Type B pancreatic cell (in vitro differentiated cells): Measurements from ENCODE around the gene MEPCE. TPM values are rescaled to one million over a fixed set of nuclear protein-coding genes. Genes with fewer than 3 reads are reported as not detected.

Experiments used
- DNase-seq: peaks from one replicate; pipeline ENCODE4 v3.0.0; 2021; ENCODE audit warnings: mixed read lengths; ENCODE audit not compliant: unreplicated experiment; ENCODE audit errors: extremely low spot score
- H3K27ac Mint-ChIP-seq: 2 replicates; pipeline ENCODE4 v1.8.0; 2021; ENCODE audit warnings: mild to moderate bottlenecking, mixed read lengths
- H3K27me3 Mint-ChIP-seq: 2 replicates; pipeline ENCODE4 v1.8.0; 2021; ENCODE audit warnings: mixed read lengths
- H3K36me3 Mint-ChIP-seq: 2 replicates; pipeline ENCODE4 v1.8.0; 2021; ENCODE audit warnings: mixed read lengths
- H3K4me1 Mint-ChIP-seq: one replicate; pipeline ENCODE4 v1.8.0; 2021; ENCODE audit warnings: mixed read lengths; ENCODE audit not compliant: unreplicated experiment
- H3K4me3 Mint-ChIP-seq: 2 replicates; pipeline ENCODE4 v1.8.0; 2021; ENCODE audit warnings: mild to moderate bottlenecking, mixed read lengths
- H3K9me3 Mint-ChIP-seq: 2 replicates; pipeline ENCODE4 v1.8.0; 2021; ENCODE audit warnings: mixed read lengths
- total RNA-seq: library from RNA; stranded (reverse); gene quantifications from 2 replicates; pipeline ENCODE4 v1.2.1, GENCODE V29; 2021; ENCODE audit warnings: low replicate concordance
- TF ChIP-seq, protein P1 (sequence below): fragments of 200-600 bp; sonication (generic); conservative IDR thresholded peaks from 2 replicates; pipeline ENCODE4 v1.5.0; 2021; ENCODE audit warnings: antibody characterized with exemption, mild to moderate bottlenecking

Gene MEPCE
- total RNA-seq, 1 donor from 2014 or later: 36.6 TPM

DNA sequence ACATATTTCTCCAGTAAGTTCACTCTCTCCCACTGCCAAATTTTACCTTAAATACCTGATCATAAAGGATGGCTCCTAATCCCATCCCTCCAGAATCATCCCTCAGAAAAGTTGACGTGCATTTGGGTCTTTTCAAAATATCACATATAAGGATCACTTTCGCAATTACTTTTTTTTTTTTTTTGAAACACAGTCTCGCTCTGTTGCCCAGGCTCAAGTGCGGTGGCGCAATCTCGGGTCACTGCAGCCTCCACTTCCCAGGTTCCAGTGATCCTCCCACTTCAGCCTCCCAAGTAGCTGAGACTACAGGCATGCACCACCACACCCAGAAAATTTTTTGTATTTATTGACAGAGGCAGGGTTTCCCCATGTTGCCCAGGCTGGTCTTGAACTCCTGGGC lies 18.5 kb upstream of the MEPCE start:
- Mint-ChIP-seq H3K27ac (no peak overlapping the region), H3K4me3 (no peak overlapping the region), H3K36me3 (no peaks in the 10 kb centered on the region), H3K4me1 (no peaks in the 10 kb centered on the region), H3K9me3 (no peaks in the 10 kb centered on the region), H3K27me3 (peaks cover 6% of the 10 kb centered on the region)
- TF ChIP-seq, protein P1, sequence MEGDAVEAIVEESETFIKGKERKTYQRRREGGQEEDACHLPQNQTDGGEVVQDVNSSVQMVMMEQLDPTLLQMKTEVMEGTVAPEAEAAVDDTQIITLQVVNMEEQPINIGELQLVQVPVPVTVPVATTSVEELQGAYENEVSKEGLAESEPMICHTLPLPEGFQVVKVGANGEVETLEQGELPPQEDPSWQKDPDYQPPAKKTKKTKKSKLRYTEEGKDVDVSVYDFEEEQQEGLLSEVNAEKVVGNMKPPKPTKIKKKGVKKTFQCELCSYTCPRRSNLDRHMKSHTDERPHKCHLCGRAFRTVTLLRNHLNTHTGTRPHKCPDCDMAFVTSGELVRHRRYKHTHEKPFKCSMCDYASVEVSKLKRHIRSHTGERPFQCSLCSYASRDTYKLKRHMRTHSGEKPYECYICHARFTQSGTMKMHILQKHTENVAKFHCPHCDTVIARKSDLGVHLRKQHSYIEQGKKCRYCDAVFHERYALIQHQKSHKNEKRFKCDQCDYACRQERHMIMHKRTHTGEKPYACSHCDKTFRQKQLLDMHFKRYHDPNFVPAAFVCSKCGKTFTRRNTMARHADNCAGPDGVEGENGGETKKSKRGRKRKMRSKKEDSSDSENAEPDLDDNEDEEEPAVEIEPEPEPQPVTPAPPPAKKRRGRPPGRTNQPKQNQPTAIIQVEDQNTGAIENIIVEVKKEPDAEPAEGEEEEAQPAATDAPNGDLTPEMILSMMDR: no peak
- no peak for DNase-seq

DNA sequence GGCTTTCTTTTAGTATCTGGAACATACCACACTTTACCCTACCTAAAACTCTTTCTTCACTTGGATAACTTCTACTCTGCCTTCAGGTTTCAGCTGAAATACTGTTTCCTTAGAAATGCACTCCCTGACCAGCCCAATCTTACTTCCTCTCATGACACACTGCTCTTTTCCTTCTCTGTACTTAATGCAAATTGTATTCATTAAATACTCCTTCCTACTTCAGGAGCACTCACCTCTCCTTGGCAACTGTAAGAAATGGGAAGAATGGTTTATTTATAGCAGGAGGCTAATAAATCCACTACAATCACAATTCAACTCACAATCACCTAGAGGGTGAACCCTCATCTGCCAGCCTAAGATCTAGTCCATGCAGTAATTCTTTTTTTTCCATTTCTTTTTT lies 16.3 kb upstream of the MEPCE start:
- H3K27ac Mint-ChIP-seq: no peak overlapping the region
- no peak for DNase-seq
- no peaks in the 10 kb centered on the region for H3K4me1 Mint-ChIP-seq
- no peaks in the 10 kb centered on the region for H3K36me3 Mint-ChIP-seq
- TF ChIP-seq, protein P1: no peak
- no peak overlapping the region for H3K4me3 Mint-ChIP-seq
- H3K27me3 Mint-ChIP-seq: peaks cover 3% of the 10 kb centered on the region
- no peaks in the 10 kb centered on the region for H3K9me3 Mint-ChIP-seq

DNA sequence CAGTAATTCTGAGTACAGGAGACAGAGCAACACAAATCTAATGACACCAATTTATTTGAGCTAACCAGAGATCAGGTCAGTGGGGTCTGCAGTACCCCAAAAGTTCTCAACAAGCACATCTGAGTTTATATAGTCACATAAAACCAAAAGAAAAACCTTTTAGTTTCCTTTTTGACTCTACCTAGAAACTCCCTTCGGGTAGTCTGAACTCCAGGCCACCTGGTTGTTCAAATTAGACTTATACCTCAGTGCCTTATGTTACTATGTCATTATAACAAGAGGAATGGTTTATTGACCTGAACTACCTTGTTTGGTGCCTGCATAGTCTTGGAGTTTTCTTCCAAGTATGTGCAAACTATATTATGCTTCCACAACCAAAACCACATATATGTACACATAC lies 15.7 kb upstream of the MEPCE start:
- Mint-ChIP-seq H3K4me3 (no peak overlapping the region), H3K4me1 (no peaks in the 10 kb centered on the region), H3K36me3 (no peaks in the 10 kb centered on the region), H3K27me3 (peaks cover 3% of the 10 kb centered on the region), H3K27ac (no peak overlapping the region), H3K9me3 (no peaks in the 10 kb centered on the region)
- no peak for DNase-seq
- TF ChIP-seq, protein P1: no peak

DNA sequence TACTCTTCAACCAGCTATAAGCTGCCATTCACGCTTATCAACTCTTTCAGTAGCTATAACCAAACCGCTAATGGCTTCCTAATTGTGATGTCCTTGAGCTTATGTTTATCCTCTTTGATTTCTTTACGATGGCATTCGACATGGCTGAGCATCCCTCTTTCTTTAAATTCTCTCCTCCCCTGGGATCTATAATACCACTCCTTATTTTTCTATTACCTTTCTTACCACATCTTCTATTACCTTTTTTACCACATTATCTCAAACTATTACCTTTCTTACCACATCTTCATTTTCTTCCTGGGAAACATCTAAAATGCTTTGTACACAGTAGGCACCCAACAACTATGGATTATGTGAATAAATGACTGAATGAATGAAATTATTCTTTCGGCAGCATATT lies 14.2 kb upstream of the MEPCE start:
- no peak for DNase-seq
- Mint-ChIP-seq H3K9me3 (no peaks in the 10 kb centered on the region), H3K4me1 (peaks cover 4% of the 10 kb centered on the region), H3K27ac (no peak overlapping the region), H3K4me3 (no peak overlapping the region), H3K36me3 (no peaks in the 10 kb centered on the region), H3K27me3 (peaks cover 3% of the 10 kb centered on the region)
- TF ChIP-seq, protein P1: no peak

DNA sequence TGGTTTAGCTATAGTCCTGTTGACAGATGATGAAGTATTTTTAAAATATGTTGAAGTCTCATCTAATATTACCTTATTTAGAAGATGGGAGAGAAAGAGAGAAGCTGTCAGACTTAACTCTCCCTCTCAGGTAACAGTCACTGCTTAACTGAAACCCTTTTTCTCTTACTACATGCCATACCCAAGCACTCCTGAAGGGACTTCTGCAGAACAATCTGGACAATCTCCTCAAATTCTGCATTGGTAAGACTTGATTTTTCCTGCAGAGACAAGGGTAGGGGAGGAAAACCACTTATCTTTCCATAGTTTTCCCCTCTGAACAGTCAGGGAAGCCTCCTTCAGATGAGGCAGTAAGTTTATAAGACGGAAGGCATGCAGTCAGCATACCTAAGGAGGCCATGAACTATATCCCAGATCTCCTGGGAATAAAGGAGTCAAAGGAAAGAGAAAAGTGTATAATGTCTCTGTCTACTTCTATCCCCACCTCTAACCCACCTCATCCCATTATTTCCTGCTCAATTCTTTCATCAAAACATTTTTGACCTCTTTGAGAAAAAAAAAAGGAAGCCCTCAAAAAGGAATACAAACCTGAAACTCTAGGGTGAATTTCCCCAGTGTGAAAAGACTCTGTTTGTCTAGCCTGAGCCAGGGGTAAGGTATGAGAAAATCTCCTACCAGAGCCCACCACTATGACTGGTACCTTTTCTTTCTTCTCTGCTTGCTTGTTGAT lies 10.5 kb upstream of the MEPCE start:
- no peak for DNase-seq
- no peaks in the 10 kb centered on the region for H3K27me3 Mint-ChIP-seq
- no peak overlapping the region for H3K27ac Mint-ChIP-seq
- H3K4me3 Mint-ChIP-seq: no peak overlapping the region
- H3K9me3 Mint-ChIP-seq: no peaks in the 10 kb centered on the region
- TF ChIP-seq, protein P1: peak; percentile 43
- H3K36me3 Mint-ChIP-seq: no peaks in the 10 kb centered on the region
- peaks cover 4% of the 10 kb centered on the region for H3K4me1 Mint-ChIP-seq
